Mesothelial cell of epicardium (in vitro differentiated cells): Measurements from ENCODE around the gene CCDC81. TPM values are rescaled to one million over a fixed set of nuclear protein-coding genes. Genes with fewer than 3 reads are reported as not detected.
"Not testable (repeated sequence)": the region's sequence is repeated elsewhere in the genome, so short reads cannot be mapped to it uniquely, and the experiment has no call there.

Experiments
- DNase-seq, 2 experiments: peaks; one replicate each; pipeline ENCODE4 v3.0.0; 2021; ENCODE audit warnings: low spot score in 2 of 2; ENCODE audit not compliant: unreplicated experiment in 2 of 2
- H3K27ac Mint-ChIP-seq: 2 replicates; pipeline ENCODE4 v1.8.0; 2021; ENCODE audit warnings: mixed read lengths
- H3K27me3 Mint-ChIP-seq: 2 replicates; pipeline ENCODE4 v1.8.0; 2021; ENCODE audit warnings: low read depth, mixed read lengths
- H3K36me3 Mint-ChIP-seq: 2 replicates; pipeline ENCODE4 v1.8.0; 2021; ENCODE audit warnings: mixed read lengths
- H3K4me1 Mint-ChIP-seq: 2 replicates; pipeline ENCODE4 v1.8.0; 2021; ENCODE audit warnings: mixed read lengths
- H3K4me3 Mint-ChIP-seq: 2 replicates; pipeline ENCODE4 v1.8.0; 2021; ENCODE audit warnings: mild to moderate bottlenecking, moderate library complexity, mixed read lengths
- H3K9me3 Mint-ChIP-seq: 2 replicates; pipeline ENCODE4 v1.8.0; 2021; ENCODE audit warnings: mixed read lengths
- CTCF ChIP-seq: fragments of 200-600 bp; sonication (generic); IDR thresholded peaks from one replicate; pipeline ENCODE4 v1.5.0; 2021; ENCODE audit warnings: antibody characterized with exemption; ENCODE audit not compliant: unreplicated experiment
- total RNA-seq: library from RNA; stranded (reverse); gene quantifications from 3 replicates; pipeline ENCODE4 v1.2.1, GENCODE V29; 2021

CCDC81 gene
- total RNA-seq, 1 donor from 2014 or later: 2.8 TPM

DNA sequence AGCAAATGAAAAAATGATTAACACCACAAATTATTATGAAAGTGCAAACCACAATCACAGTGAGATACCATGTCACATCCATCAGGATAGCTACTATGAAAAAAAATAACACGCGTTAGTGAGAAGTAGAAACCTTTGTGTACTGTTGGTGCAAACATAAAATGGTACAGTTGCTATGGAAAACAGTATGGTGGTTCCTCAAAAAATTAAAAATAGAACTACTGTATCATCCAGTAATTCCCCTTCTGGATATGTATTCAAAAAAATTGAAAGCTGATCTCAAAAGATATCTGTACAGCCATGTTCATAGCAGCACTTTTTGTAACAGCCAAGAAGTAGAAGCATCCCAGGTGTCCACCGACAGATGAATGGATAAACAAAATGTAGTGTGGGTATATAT is 43.4 kb downstream of the CCDC81 start:
- TF ChIP-seq CTCF: no peak
- H3K27me3 Mint-ChIP-seq: no peaks in the 10 kb centered on the region
- no peak overlapping the region for H3K4me3 Mint-ChIP-seq
- no peaks in the 10 kb centered on the region for H3K9me3 Mint-ChIP-seq
- H3K27ac Mint-ChIP-seq: no peak overlapping the region
- H3K4me1 Mint-ChIP-seq: peaks cover 12% of the 10 kb centered on the region
- DNase-seq: no peak
- H3K36me3 Mint-ChIP-seq: no peaks in the 10 kb centered on the region

DNA sequence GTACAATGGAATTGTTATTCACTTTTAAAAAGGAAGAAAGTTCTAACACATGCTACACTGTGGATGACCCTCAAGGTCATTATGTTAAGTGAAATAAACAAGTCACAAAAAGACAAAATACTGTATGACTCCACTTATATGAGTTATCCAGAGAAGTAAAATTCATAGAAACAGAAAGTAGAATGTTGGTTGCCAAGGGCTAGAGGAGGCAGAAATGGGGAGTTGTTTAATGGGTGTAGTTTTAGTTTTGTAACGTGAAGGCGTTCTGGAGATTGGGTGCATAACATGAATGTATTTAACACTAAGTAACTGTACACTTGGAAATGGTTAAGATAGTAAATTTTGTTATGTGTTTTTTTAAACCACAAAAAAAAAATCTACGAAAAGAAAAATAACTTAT is 43.8 kb downstream of the CCDC81 start:
- no peak for DNase-seq
- Mint-ChIP-seq H3K27me3 (no peaks in the 10 kb centered on the region), H3K36me3 (no peaks in the 10 kb centered on the region), H3K27ac (no peak overlapping the region), H3K9me3 (no peaks in the 10 kb centered on the region), H3K4me1 (peaks cover 16% of the 10 kb centered on the region), H3K4me3 (no peak overlapping the region)
- no peak for TF ChIP-seq CTCF

- no peak overlapping the region for H3K4me3 Mint-ChIP-seq
- no peaks in the 10 kb centered on the region for H3K27me3 Mint-ChIP-seq
- H3K36me3 Mint-ChIP-seq: no peaks in the 10 kb centered on the region
- H3K9me3 Mint-ChIP-seq: no peaks in the 10 kb centered on the region
- H3K4me1 Mint-ChIP-seq: peaks cover 20% of the 10 kb centered on the region
- TF ChIP-seq CTCF: no peak
- no peak for DNase-seq
- no peak overlapping the region for H3K27ac Mint-ChIP-seq
Measured at GRCh38 chr11:86418917-86419316, 44.2 kb downstream of the CCDC81 start.

DNA sequence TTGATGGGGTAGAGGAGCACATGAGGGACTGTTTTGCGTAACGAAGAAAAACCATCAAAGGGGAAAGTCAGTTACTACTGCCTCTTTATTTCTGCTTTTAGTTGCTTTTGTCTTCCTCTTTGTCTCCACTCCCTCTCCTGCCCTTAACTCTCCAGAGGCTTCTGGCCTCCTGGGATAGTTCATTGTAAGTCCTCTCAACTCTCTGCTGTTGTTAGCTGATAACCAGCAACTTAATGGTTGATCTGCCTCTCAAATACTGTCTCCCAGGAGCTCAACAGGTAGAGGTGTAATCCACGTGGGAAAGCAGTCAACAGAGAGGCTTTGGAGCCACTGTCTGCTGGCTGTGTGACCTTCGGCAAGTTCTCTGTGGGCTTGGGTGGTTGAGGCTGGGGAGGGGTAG is 47.3 kb downstream of the CCDC81 start:
- DNase-seq: no peak
- Mint-ChIP-seq H3K27ac (no peak overlapping the region), H3K9me3 (peaks cover 14% of the 10 kb centered on the region), H3K36me3 (peaks cover 6% of the 10 kb centered on the region), H3K27me3 (no peaks in the 10 kb centered on the region), H3K4me1 (peaks cover 25% of the 10 kb centered on the region), H3K4me3 (no peak overlapping the region)
- TF ChIP-seq CTCF: no peak

DNA sequence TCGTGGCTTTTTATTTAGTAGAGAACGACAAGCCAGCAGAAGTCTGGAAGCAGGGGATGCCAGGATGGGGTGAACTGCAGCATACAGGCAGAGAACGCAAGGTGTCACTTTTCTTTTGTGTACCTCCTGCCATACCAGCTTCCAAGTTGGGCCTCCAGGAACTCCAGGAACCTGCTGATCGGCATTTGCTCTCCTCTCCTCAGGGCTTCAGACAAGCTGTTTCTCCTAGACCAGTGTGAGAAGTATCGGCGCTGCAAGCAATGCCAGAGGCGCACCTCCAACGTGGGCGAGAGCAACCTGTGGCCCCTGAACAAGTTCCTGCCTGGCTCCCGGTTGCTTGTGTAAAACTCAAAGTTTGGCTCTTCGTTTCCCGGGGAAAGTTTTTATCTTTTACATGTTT is 47.7 kb downstream of the CCDC81 start:
- peaks cover 9% of the 10 kb centered on the region for H3K36me3 Mint-ChIP-seq
- DNase-seq: no peak
- peaks cover 25% of the 10 kb centered on the region for H3K4me1 Mint-ChIP-seq
- no peak overlapping the region for H3K4me3 Mint-ChIP-seq
- no peak for TF ChIP-seq CTCF
- H3K27me3 Mint-ChIP-seq: no peaks in the 10 kb centered on the region
- peaks cover 19% of the 10 kb centered on the region for H3K9me3 Mint-ChIP-seq
- H3K27ac Mint-ChIP-seq: peak overlapping the region; percentile 44

DNA sequence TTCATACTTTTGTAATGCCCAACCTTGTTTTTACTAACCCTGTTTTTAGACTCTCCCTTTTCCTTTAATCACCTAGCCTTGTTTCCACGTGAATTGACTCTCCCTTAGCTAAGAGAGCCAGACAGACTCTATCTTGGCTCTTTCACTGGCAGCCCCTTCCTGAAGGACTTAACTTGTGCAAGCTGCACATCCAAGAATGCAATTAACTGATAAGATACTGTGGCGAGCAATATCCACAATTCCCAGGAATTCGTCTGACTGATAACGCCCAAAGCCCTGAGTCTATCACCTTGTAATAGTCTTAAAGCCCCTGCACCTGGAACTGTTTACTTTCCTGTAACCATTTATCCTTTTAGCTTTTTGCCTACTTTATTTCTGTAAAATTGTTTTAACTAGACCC is 48.8 kb downstream of the CCDC81 start:
- Mint-ChIP-seq H3K27ac (peak overlapping the region; percentile 33), H3K4me1 (peaks cover 25% of the 10 kb centered on the region), H3K9me3 (peaks cover 27% of the 10 kb centered on the region), H3K36me3 (peaks cover 14% of the 10 kb centered on the region)
- not testable (repeated sequence) for DNase-seq, H3K4me3 Mint-ChIP-seq, H3K27me3 Mint-ChIP-seq
